GM21390 (cell line): ENCODE data around the gene DLG2.
A peak's percentile ranks its signal among the peaks of the same experiment; 100 is the strongest.
"Not testable (repeated sequence)": the region's sequence is repeated elsewhere in the genome, so short reads cannot be mapped to it uniquely, and the experiment has no call there.

ENCODE experiments used
- ATAC-seq: cut with Tn5 transposase; IDR thresholded peaks from one replicate; pipeline ENCODE4 v1.9.1; 2021; ENCODE audit not compliant: unreplicated experiment

The DLG2 gene

GRCh38 chr11:84316866-84317555, 1310.1 kb downstream of the DLG2 start:
- no peak for ATAC-seq

DNA sequence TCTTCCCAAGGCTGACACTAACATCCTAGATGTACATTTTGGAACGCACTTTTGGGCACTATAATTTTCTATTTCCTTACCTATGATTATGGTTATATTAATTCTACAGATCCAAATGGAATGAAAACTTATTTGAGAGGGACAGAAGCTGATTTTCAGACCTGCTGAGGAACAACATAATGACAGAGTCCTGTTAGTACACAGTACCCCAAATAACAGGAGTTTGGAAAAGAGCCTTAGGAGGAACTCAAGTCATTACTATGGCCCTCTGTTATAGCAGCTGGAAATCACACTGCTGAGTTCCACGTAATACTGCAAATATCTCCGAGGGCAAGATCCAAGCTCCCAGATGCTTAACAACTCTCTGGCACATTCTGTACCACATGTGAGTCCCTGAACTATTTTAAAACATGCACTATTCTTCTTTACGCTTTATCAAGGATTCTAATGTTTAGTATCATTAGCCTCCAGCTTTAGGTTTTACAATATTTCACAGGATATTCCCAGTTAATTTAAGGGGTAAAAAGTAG, 1313.2 kb downstream of the DLG2 start:
- ATAC-seq, result no peak

GRCh38 chr11:84310268-84310667, 1316.9 kb downstream of the DLG2 start:
- ATAC-seq, result no peak

- ATAC-seq, result not testable (repeated sequence)
Observed at GRCh38 chr11:84308491-84308890, 1318.7 kb downstream of the DLG2 start.

DNA sequence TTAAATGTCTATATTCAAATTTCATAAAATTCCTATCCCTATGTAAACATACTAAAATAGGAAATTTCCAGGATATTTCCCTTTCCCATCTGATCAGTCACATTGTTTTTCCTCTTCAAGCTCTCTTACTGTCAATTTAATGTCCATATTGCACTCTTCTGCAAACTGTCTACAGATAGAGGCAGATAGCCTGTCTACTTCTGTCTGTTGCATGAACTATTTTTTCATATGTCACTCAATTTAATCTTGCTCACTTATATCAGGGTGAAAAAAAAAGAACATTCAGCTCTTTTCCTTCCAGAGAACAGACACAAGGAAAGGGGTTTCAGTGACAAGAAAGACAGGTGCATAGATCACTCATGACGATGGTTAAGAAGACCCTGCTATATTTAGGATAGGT, 1327.1 kb downstream of the DLG2 start:
- no peak for ATAC-seq

DNA sequence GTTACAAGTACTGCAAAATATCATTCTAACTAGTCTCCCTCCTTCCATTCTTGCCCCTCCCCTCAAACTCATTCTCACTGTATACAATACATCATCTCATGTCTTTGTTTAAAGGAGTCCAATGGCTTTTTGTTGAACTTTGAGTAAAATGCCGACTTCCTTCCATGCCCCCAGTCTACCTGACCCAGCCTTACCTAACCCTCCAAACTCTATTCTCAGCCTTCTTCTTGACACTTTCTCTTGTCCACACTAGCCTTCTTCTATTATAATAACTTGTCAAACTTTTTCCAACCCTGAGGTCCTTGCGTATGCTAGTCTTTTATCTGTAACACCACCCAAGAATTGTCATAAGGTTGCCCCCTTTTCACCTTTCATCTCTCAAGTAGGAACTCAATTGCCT, 1329.6 kb downstream of the DLG2 start:
- ATAC-seq, result no peak

GRCh38 chr11:84295815-84296214, 1331.3 kb downstream of the DLG2 start:
- no peak for ATAC-seq

DNA sequence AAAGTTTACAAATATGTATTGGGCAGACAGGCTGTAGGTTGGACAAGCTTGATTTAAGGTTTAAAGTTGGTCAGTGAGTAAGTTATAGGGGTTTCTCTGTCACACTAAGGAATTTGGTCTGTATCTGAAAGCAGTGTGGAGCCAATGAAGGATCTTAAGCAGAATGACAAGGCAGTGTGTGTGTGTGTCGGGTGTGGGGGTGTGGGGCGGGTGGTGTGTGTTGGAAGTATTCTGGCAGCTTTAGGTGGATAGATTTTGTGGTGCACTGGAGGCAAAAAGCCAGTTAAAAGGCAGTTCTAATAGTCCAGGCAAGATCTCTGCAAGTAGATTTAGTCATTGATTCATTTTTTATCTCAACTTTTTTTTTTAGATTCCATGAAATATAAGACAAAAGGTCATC, 1334.2 kb downstream of the DLG2 start:
- no peak for ATAC-seq

- ATAC-seq, result no peak
Observed at GRCh38 chr11:84292006-84292405, 1335.1 kb downstream of the DLG2 start.

GRCh38 chr11:84290647-84291046, 1336.5 kb downstream of the DLG2 start:
- ATAC-seq, result no peak

DNA sequence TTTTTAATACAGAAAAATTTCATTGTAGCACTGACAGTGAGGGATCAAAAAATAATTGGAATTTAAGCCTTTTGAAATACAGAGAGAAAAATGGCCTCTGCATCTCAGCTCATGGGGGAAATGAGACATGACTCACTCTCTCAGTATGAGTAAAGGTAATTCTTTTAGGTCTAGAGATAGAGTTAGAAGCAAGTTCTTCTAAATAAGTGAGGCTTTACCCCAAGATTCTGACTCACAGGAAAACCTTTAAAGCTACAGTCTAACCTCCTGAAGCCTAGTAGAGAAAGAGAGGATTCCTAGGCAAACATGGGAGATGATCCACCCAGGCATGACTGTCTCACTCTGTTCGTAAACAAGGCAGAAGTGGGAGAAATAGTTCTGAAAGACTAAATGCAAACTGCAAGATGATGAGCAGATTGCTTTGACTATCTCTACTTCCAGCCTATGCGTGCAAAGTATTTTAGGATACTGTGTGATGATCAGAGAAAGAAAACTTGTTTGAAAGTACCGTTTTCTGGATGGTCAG, 1337.7 kb downstream of the DLG2 start:
- peak; percentile 99 for ATAC-seq

- no peak for ATAC-seq
Observed at GRCh38 chr11:84273541-84273940, 1353.6 kb downstream of the DLG2 start.

GRCh38 chr11:84270466-84270865, 1356.7 kb downstream of the DLG2 start:
- ATAC-seq, result no peak

GRCh38 chr11:84264066-84264465, 1363.1 kb downstream of the DLG2 start:
- ATAC-seq, result no peak

DNA sequence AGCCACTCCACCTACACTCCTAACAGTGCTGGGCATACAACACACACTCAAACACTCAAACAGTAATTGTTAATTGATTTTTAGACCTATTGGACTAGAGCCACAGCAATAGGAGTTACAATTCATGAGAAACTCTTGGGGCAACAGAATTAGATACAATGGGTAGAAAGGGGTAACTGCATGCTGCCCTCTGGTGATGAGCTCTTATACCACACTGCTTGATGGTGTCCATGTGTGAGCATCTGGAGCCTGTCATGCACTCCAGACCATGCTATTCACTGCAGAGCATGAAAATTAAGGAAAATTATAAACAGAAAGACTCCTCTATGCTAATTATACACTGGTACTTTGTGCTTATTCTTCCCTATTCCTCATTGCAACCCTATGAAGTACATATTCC, 1365.4 kb downstream of the DLG2 start:
- no peak for ATAC-seq

- no peak for ATAC-seq
Observed at GRCh38 chr11:84260862-84261261, 1366.3 kb downstream of the DLG2 start.

GRCh38 chr11:84256618-84257017, 1370.5 kb downstream of the DLG2 start:
- ATAC-seq, result no peak

- no peak for ATAC-seq
Observed at GRCh38 chr11:84255483-84255882, 1371.7 kb downstream of the DLG2 start.

GRCh38 chr11:84250834-84251613, 1376.1 kb downstream of the DLG2 start:
- ATAC-seq, result no peak

DNA sequence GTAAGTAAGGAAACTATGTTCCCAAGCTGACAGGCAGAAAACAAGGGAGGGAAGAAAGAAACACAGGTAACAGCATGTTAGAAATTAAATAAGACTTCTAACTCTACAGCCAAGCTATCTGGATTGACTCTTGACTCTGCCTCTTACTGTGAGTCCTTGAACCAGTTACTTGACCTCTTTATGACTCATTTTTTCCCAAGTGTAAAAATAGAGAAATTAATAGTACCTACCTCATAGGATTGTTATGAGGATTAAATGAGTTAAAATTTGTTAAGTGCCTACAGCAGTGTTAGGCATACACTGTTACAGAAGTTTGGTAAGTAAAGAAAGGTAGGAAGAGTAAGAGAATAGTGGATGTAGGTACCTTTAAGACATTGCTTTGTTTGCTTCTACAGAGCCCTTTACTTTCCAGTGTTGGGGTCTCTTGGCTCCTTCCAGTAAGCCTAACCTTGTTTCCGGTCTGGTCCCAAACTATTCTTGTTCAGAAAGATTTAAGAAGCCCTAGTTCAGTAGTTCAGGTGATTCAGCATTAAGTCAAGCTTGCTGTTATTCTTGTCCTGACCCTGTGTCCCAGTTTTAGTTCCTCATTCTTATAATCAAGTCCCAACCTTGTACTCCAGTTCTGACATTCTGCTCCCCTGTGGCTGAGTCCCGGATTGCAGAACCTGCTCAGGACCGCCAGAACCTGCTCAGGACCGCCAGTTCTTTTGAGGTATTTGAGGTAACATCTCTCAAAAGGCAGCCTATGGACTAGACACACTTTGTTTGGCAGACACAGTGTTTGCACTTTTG, 1377.6 kb downstream of the DLG2 start:
- ATAC-seq, result peak; percentile 81

- ATAC-seq, result no peak
Observed at GRCh38 chr11:84247926-84248325, 1379.2 kb downstream of the DLG2 start.
